LNCaP clone FGC (cell line): ENCODE results near the gene PRR30.
A peak's percentile ranks its signal among the peaks of the same experiment; 100 is the strongest.
"Not testable (repeated sequence)": the region's sequence is repeated elsewhere in the genome, so short reads cannot be mapped to it uniquely, and the experiment has no call there.

Experiments
- DNase-seq: peaks from one replicate; pipeline ENCODE4 v3.0.0-alpha.2; 2011; ENCODE audit warnings: low read depth
- H3K4me3 ChIP-seq: 2 replicates; pipeline ENCODE4 v1.5.1; 2011; ENCODE audit warnings: mild to moderate bottlenecking, low read depth, low read length, control low read depth
- CTCF ChIP-seq: IDR thresholded peaks from 2 replicates; pipeline ENCODE4 v1.5.1; 2012; ENCODE audit warnings: mild to moderate bottlenecking; ENCODE audit not compliant: control insufficient read depth, insufficient read depth; ENCODE audit errors: extremely low read depth

PRR30 gene

GRCh38 chr2:27127883-27128667 lies 11.1 kb downstream of the PRR30 start:
- no peak overlapping the region for H3K4me3 ChIP-seq
- TF ChIP-seq CTCF = no peak

GRCh38 chr2:27126252-27126710 lies 12.9 kb downstream of the PRR30 start:
- TF ChIP-seq CTCF = no peak
- no peak overlapping the region for H3K4me3 ChIP-seq
- no peak for DNase-seq

More at GRCh38 chr2:27127883-27128667, 11.1 kb downstream of the PRR30 start:
- DNase-seq = no peak

- H3K4me3 ChIP-seq = no peak overlapping the region
- no peak for DNase-seq
- no peak for TF ChIP-seq CTCF
Observed at GRCh38 chr2:27125104-27125503, 14.1 kb downstream of the PRR30 start.

GRCh38 chr2:27123302-27124150 lies 15.7 kb downstream of the PRR30 start, which contains the start of gene ABHD1:
TSS of gene ABHD1 (plus strand) at chr2:27123815. CDS start at chr2:27123949, 134 bp downstream.
- 0 out of 2 replicates have a peak, but pooled peaks have one; percentile 19 for TF ChIP-seq CTCF
- peak within 1 kb of the TSS; percentile 50 for H3K4me3 ChIP-seq
- no peak for DNase-seq

- H3K4me3 ChIP-seq = no peak overlapping the region
- DNase-seq = no peak
Observed at GRCh38 chr2:27122791-27123190, 16.4 kb downstream of the PRR30 start.

GRCh38 chr2:27121906-27122305 lies 17.3 kb downstream of the PRR30 start:
- no peak for TF ChIP-seq CTCF

More at GRCh38 chr2:27122791-27123190, 16.4 kb downstream of the PRR30 start:
- TF ChIP-seq CTCF = no peak

GRCh38 chr2:27119330-27119670 lies 19.9 kb downstream of the PRR30 start:
- not testable (repeated sequence) for DNase-seq
- peak overlapping the region; percentile 69 for H3K4me3 ChIP-seq

More at GRCh38 chr2:27121906-27122305, 17.3 kb downstream of the PRR30 start:
- no peak for DNase-seq
- H3K4me3 ChIP-seq = no peak overlapping the region
